ENCODE data around the gene KCNH1.
"Not testable (repeated sequence)": the region's sequence is repeated elsewhere in the genome, so short reads cannot be mapped to it uniquely, and the experiment has no call there.

Gene KCNH1

GRCh38 chr1:211099393-211099792 is 34.6 kb downstream of the KCNH1 start:
- no peak for DNase-seq (ENCODE audit: low read depth)
- no peak for TF ChIP-seq CTCF (IDR thresholded peaks at IDR 0.05; ENCODE audit: low read depth, low read length, missing control alignments)
- H3K4me3 ChIP-seq (ENCODE audit: low read depth, low read length) = no peak overlapping the region

- TF ChIP-seq CTCF (IDR thresholded peaks at IDR 0.05; ENCODE audit: low read depth, low read length, missing control alignments) = no peak
Measured at GRCh38 chr1:211095381-211095780, 38.6 kb downstream of the KCNH1 start.

GRCh38 chr1:211092955-211093354 is 41.0 kb downstream of the KCNH1 start:
- DNase-seq (ENCODE audit: low read depth) = no peak
- no peak for TF ChIP-seq CTCF (IDR thresholded peaks at IDR 0.05; ENCODE audit: low read depth, low read length, missing control alignments)
- H3K4me3 ChIP-seq (ENCODE audit: low read depth, low read length) = no peak overlapping the region

More at GRCh38 chr1:211095381-211095780, 38.6 kb downstream of the KCNH1 start:
- DNase-seq (ENCODE audit: low read depth) = no peak
- no peak overlapping the region for H3K4me3 ChIP-seq (ENCODE audit: low read depth, low read length)

GRCh38 chr1:211091867-211092266 is 42.1 kb downstream of the KCNH1 start:
- H3K4me3 ChIP-seq (ENCODE audit: low read depth, low read length) = no peak overlapping the region
- no peak for TF ChIP-seq CTCF (IDR thresholded peaks at IDR 0.05; ENCODE audit: low read depth, low read length, missing control alignments)
- DNase-seq (ENCODE audit: low read depth) = no peak

GRCh38 chr1:211089536-211089935 is 44.4 kb downstream of the KCNH1 start:
- no peak for TF ChIP-seq CTCF (IDR thresholded peaks at IDR 0.05; ENCODE audit: low read depth, low read length, missing control alignments)
- DNase-seq (ENCODE audit: low read depth) = no peak
- H3K4me3 ChIP-seq (ENCODE audit: low read depth, low read length) = no peak overlapping the region

GRCh38 chr1:211088156-211088555 is 45.8 kb downstream of the KCNH1 start:
- TF ChIP-seq CTCF (IDR thresholded peaks at IDR 0.05; ENCODE audit: low read depth, low read length, missing control alignments) = no peak
- no peak for DNase-seq (ENCODE audit: low read depth)
- no peak overlapping the region for H3K4me3 ChIP-seq (ENCODE audit: low read depth, low read length)

- no peak for DNase-seq (ENCODE audit: low read depth)
- no peak overlapping the region for H3K4me3 ChIP-seq (ENCODE audit: low read depth, low read length)
- no peak for TF ChIP-seq CTCF (IDR thresholded peaks at IDR 0.05; ENCODE audit: low read depth, low read length, missing control alignments)
Measured at GRCh38 chr1:211082824-211083223, 51.1 kb downstream of the KCNH1 start.

- not testable (repeated sequence) for DNase-seq (ENCODE audit: low read depth); H3K4me3 ChIP-seq (ENCODE audit: low read depth, low read length)
Measured at GRCh38 chr1:211081447-211081846, 52.5 kb downstream of the KCNH1 start.

Measured in GM12864 (cell line).